C4-2B (cell line): ENCODE data around the gene TPK1.

Experiments used
- CTCF ChIP-seq: fragments of 450-650 bp; conservative IDR thresholded peaks from 2 replicates; pipeline ENCODE4 v1.5.1; 2017; ENCODE audit warnings: mild to moderate bottlenecking
- ZFX ChIP-seq: fragments of 450-650 bp; IDR thresholded peaks from 2 replicates; pipeline ENCODE4 v1.6.1; 2017

DNA sequence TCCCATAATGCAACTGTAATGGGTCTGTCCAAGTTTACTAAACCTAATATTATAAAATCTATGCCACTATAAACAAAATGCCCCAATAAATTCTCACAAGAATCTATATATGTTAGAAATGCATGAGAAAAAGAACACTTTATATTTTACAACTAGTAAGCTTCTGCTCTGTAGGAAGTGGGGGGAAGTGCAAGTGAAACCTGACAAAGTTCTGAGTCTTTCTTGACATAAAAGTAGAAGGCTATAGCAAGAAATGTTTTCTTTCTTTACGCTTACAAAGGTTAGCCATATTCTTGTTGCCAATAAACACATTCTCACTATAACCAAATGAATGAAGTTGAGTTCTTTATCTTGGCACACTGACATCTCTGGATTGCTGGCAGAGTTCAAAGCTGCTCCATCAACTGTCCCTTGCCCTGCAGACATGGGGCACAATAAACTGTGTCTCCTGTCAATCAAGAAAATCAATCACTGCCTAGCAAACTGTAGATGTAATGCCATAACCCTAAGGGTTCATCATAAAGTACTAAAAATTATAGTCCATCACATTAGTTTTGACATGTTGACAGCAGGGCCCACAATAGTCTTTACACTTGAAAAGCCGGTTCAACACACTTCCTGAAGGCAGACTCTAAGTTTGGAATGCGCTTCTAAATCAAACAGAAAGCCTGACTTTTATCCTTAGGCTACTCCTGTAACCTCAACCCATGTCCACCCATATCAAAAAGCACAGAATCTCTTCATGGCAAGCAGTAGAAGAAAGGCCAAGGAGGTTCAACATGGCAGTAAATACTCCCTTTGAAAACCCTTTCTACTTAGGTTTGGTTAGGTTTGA lies 58.6 kb downstream of the TPK1 start:
- TF ChIP-seq CTCF (no peak), ZFX (no peak)
